HEK293 (cell line): ENCODE data around the gene SCGB3A2.

Experiments
- ATF2 ChIP-seq: fragments of 450-650 bp; formaldehyde crosslinking; IDR thresholded peaks from 2 replicates; pipeline ENCODE4 v1.5.1; 2016; ENCODE audit warnings: missing biosample characterization, missing genetic modification characterization, low read depth
- BCL11A ChIP-seq: fragments of 450-650 bp; formaldehyde crosslinking; IDR thresholded peaks from 2 replicates; pipeline ENCODE4 v1.5.1; 2016; ENCODE audit warnings: low read depth, missing biosample characterization, missing genetic modification characterization

DNA sequence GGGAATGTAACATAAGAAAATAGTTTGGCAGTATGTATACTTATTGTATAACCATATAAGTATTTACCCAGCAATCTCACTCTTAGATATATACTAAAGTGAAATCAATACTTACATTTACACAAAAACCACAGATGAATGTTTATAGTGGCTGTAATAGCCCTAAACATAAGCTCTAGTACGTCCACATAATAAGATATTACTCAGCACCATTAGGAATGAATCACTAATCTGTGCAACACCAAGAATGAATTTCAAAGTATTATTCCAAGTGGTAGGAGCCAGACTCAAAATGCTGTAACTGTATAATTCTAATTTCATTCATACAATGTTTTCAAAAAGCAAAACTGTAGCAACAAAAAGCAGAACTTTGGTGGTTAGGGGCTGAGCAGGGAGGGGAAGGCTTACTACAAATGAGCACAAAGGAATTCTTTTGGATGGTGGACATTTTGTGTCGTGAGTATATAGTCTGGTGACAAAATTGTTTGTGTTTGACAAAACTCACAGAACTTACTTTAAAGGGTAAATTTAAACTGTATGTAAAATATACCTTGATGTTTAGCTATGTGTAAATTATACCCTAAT lies 39.7 kb downstream of the SCGB3A2 start:
- TF ChIP-seq ATF2 (tag by site-specific recombination) (no peak), BCL11A (tag by site-specific recombination) (no peak)
